Esophagus squamous epithelium (tissue), 4 donors: Measurements from ENCODE around the gene MAGT1.

Source experiments
- POLR2A ChIP-seq, 4 donors: fragments of 450-650 bp; IDR thresholded peaks; one replicate each; pipeline ENCODE4 v1.6.1; 2017; ENCODE audit warnings: antibody characterized with exemption in 4 of 4, mild to moderate bottlenecking in 4 of 4, moderate library complexity in 3 of 4
- TF ChIP-seq, protein P1 (sequence below), 6 experiments: fragments of 450-650 bp in 4 of 6; fragments of 200-600 bp in 2 of 6; sonication (generic) in 2 of 6; IDR thresholded peaks; one replicate each; pipeline ENCODE4 v1.5.1; 2016 to 2019; ENCODE audit warnings: antibody characterized with exemption in 6 of 6, mild to moderate bottlenecking in 4 of 6, moderate library complexity in 4 of 6

DNA sequence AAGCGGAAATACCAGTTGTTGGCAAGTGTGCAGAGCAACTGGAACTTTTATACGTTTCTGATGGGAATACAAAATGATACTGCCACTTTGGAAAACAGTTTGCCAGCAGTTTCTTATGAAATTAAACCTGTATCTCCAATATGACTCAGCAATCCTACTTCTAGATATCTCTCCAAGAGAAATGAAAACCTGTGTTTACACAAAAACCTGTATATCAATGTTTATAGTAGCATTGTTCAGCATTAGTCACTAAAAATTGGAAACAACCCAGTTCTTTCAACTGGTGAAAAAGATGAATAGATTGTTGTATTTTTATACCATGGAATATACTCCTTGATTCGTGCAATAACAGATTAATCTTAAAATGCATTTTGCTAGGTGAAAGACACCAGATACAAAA lies 42.1 kb upstream of the MAGT1 start:
- TF ChIP-seq, protein P1, sequence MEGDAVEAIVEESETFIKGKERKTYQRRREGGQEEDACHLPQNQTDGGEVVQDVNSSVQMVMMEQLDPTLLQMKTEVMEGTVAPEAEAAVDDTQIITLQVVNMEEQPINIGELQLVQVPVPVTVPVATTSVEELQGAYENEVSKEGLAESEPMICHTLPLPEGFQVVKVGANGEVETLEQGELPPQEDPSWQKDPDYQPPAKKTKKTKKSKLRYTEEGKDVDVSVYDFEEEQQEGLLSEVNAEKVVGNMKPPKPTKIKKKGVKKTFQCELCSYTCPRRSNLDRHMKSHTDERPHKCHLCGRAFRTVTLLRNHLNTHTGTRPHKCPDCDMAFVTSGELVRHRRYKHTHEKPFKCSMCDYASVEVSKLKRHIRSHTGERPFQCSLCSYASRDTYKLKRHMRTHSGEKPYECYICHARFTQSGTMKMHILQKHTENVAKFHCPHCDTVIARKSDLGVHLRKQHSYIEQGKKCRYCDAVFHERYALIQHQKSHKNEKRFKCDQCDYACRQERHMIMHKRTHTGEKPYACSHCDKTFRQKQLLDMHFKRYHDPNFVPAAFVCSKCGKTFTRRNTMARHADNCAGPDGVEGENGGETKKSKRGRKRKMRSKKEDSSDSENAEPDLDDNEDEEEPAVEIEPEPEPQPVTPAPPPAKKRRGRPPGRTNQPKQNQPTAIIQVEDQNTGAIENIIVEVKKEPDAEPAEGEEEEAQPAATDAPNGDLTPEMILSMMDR (IDR thresholded peaks at IDR 0.05) = no peak
- no peak for TF ChIP-seq POLR2A (IDR thresholded peaks at IDR 0.05)
